GM23338 (cell line): ENCODE data around the gene CD7. TPM values are rescaled to one million over a fixed set of nuclear protein-coding genes. Genes with fewer than 3 reads are reported as not detected.

Experiments
- ATAC-seq: fragments of 200-7000 bp; cut with Tn5 transposase; 3 replicates; pipeline ENCODE4 v1.9.1; 2020
- DNase-seq: peaks from one replicate; pipeline ENCODE4 v3.0.0-alpha.2; 2015; ENCODE audit warnings: low spot score
- H2AFZ ChIP-seq: fragments of 200-600 bp; sonication (generic); 2 replicates; pipeline ENCODE4 v1.8.0; 2016; ENCODE audit warnings: antibody characterized with exemption, mild to moderate bottlenecking, moderate library complexity
- H3F3A ChIP-seq: fragments of 200-600 bp; sonication (generic); replicated peaks from 2 replicates; pipeline ENCODE4 v1.8.0; 2017; ENCODE audit warnings: antibody characterized with exemption, mixed run types, low read depth
- H3K27ac ChIP-seq: fragments of 200-600 bp; sonication (generic); 2 replicates; pipeline ENCODE4 v1.6.1; 2016; ENCODE audit warnings: low read depth
- H3K27me3 ChIP-seq: fragments of 200-600 bp; sonication (generic); 2 replicates; pipeline ENCODE4 v1.8.0; 2016; ENCODE audit warnings: mild to moderate bottlenecking, mixed run types, moderate library complexity; ENCODE audit not compliant: insufficient read depth
- H3K36me3 ChIP-seq: fragments of 200-600 bp; sonication (generic); 2 replicates; pipeline ENCODE4 v1.8.0; 2016; ENCODE audit warnings: mild to moderate bottlenecking; ENCODE audit not compliant: insufficient read depth
- H3K4me1 ChIP-seq: fragments of 200-600 bp; sonication (generic); 2 replicates; pipeline ENCODE4 v1.8.0; 2016; ENCODE audit warnings: mild to moderate bottlenecking, moderate library complexity; ENCODE audit not compliant: insufficient read depth
- H3K4me2 ChIP-seq: fragments of 200-600 bp; sonication (generic); 2 replicates; pipeline ENCODE4 v1.7.1; 2017; ENCODE audit warnings: mixed run types
- H3K4me3 ChIP-seq: fragments of 200-600 bp; sonication (generic); 2 replicates; pipeline ENCODE4 v1.6.1; 2016; ENCODE audit warnings: mixed run types
- H3K79me2 ChIP-seq: fragments of 200-600 bp; sonication (generic); replicated peaks from 2 replicates; pipeline ENCODE4 v1.8.0; 2017; ENCODE audit warnings: mild to moderate bottlenecking; ENCODE audit not compliant: insufficient read depth
- H3K9me2 ChIP-seq: fragments of 200-600 bp; sonication (generic); 2 replicates; pipeline ENCODE4 v1.8.0; 2017; ENCODE audit not compliant: insufficient read depth
- H4K20me1 ChIP-seq: fragments of 200-600 bp; sonication (generic); replicated peaks from 2 replicates; pipeline ENCODE4 v1.8.0; 2017; ENCODE audit warnings: mild to moderate bottlenecking; ENCODE audit not compliant: insufficient read depth
- H3K27ac Mint-ChIP-seq: 2 replicates; pipeline ENCODE4 v1.8.0; 2020; ENCODE audit warnings: inconsistent platforms, mild to moderate bottlenecking, moderate library complexity, mixed read lengths
- H3K27me3 Mint-ChIP-seq: 3 replicates; pipeline ENCODE4 v1.8.0; 2022; ENCODE audit warnings: low read depth, mild to moderate bottlenecking, moderate library complexity, mixed read lengths, inconsistent platforms; ENCODE audit not compliant: insufficient read depth, poor library complexity
- H3K36me3 Mint-ChIP-seq: 3 replicates; pipeline ENCODE4 v1.8.0; 2021; ENCODE audit warnings: low read depth, mild to moderate bottlenecking, inconsistent platforms, moderate library complexity, mixed read lengths
- H3K4me1 Mint-ChIP-seq: 3 replicates; pipeline ENCODE4 v1.8.0; 2020; ENCODE audit warnings: mild to moderate bottlenecking, inconsistent platforms, mixed read lengths
- H3K4me3 Mint-ChIP-seq: 3 replicates; pipeline ENCODE4 v1.8.0; 2021; ENCODE audit warnings: moderate library complexity, mild to moderate bottlenecking, inconsistent platforms, mixed read lengths
- H3K9me3 Mint-ChIP-seq: 3 replicates; pipeline ENCODE4 v1.8.0; 2020; ENCODE audit warnings: moderate library complexity, mild to moderate bottlenecking, inconsistent platforms, mixed read lengths
- EZH2phosphoT487 ChIP-seq: fragments of 200-600 bp; sonication (generic); IDR thresholded peaks from one replicate; pipeline ENCODE4 v1.8.1; 2018; ENCODE audit warnings: antibody characterized with exemption; ENCODE audit not compliant: unreplicated experiment
- JUNB ChIP-seq: IDR thresholded peaks from one replicate; pipeline ENCODE4 v1.6.1; 2016; ENCODE audit warnings: antibody characterized with exemption; ENCODE audit not compliant: unreplicated experiment
- NANOG ChIP-seq: IDR thresholded peaks from 2 replicates; pipeline ENCODE4 v1.6.1; 2016; ENCODE audit warnings: antibody characterized with exemption, borderline replicate concordance
- STAT1 ChIP-seq: IDR thresholded peaks from one replicate; pipeline ENCODE4 v1.6.1; 2016; ENCODE audit warnings: antibody characterized with exemption; ENCODE audit not compliant: unreplicated experiment
- ZNF114 ChIP-seq: fragments of 250-450 bp; sonication (Bioruptor Pico); IDR thresholded peaks from 2 replicates; pipeline ENCODE4 v1.5.0; 2020; ENCODE audit warnings: mild to moderate bottlenecking, moderate library complexity
- ZNF331 ChIP-seq: fragments of 250-450 bp; sonication (Bioruptor Pico); IDR thresholded peaks from 2 replicates; pipeline ENCODE4 v1.5.0; 2020; ENCODE audit warnings: low read depth, mild to moderate bottlenecking, moderate library complexity
- polyA plus RNA-seq: library from polyadenylated mRNA; unstranded; fragments of >200 nt; fragmentation: Nextera tagmentation; extraction: Ambion mirVana; gene quantifications from 2 replicates; pipeline ENCODE4 v1.2.1, GENCODE V29; 2016
- total RNA-seq: library from RNA; depleted of rRNA; stranded (reverse); fragments of >200 nt; shearing (Covaris generic); gene quantifications from 2 replicates; pipeline ENCODE4 v1.2.3, GENCODE V29; 2014
- TF ChIP-seq, protein P1 (sequence below): fragments of 250-450 bp; sonication (Bioruptor Pico); IDR thresholded peaks from 2 replicates; pipeline ENCODE4 v1.5.0; 2020; ENCODE audit warnings: mild to moderate bottlenecking, moderate library complexity

The CD7 gene
- total and polyA plus RNA-seq, 2 experiments from 2014 or later, result 0.42 to 0.44 TPM

DNA sequence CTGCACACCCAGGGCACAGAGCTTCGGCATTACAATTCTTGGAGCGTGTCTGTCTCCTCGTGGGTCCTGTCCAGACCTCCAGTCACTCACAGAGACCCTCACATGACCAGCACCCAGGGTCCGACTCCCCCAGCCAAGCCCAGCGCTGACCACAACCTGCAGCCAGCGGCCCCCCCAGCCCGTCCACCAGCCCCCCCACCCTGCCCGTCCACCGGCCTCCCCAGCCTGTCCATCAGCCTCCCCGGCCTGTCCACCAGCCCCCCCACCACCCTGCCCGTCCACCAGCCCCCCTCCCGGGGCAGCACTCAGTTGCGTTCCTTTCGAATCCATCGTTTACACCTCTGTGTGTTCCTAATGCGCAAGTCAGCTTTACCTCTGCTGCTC, 10.3 kb upstream of the CD7 start (continued):
- TF ChIP-seq, protein P1, sequence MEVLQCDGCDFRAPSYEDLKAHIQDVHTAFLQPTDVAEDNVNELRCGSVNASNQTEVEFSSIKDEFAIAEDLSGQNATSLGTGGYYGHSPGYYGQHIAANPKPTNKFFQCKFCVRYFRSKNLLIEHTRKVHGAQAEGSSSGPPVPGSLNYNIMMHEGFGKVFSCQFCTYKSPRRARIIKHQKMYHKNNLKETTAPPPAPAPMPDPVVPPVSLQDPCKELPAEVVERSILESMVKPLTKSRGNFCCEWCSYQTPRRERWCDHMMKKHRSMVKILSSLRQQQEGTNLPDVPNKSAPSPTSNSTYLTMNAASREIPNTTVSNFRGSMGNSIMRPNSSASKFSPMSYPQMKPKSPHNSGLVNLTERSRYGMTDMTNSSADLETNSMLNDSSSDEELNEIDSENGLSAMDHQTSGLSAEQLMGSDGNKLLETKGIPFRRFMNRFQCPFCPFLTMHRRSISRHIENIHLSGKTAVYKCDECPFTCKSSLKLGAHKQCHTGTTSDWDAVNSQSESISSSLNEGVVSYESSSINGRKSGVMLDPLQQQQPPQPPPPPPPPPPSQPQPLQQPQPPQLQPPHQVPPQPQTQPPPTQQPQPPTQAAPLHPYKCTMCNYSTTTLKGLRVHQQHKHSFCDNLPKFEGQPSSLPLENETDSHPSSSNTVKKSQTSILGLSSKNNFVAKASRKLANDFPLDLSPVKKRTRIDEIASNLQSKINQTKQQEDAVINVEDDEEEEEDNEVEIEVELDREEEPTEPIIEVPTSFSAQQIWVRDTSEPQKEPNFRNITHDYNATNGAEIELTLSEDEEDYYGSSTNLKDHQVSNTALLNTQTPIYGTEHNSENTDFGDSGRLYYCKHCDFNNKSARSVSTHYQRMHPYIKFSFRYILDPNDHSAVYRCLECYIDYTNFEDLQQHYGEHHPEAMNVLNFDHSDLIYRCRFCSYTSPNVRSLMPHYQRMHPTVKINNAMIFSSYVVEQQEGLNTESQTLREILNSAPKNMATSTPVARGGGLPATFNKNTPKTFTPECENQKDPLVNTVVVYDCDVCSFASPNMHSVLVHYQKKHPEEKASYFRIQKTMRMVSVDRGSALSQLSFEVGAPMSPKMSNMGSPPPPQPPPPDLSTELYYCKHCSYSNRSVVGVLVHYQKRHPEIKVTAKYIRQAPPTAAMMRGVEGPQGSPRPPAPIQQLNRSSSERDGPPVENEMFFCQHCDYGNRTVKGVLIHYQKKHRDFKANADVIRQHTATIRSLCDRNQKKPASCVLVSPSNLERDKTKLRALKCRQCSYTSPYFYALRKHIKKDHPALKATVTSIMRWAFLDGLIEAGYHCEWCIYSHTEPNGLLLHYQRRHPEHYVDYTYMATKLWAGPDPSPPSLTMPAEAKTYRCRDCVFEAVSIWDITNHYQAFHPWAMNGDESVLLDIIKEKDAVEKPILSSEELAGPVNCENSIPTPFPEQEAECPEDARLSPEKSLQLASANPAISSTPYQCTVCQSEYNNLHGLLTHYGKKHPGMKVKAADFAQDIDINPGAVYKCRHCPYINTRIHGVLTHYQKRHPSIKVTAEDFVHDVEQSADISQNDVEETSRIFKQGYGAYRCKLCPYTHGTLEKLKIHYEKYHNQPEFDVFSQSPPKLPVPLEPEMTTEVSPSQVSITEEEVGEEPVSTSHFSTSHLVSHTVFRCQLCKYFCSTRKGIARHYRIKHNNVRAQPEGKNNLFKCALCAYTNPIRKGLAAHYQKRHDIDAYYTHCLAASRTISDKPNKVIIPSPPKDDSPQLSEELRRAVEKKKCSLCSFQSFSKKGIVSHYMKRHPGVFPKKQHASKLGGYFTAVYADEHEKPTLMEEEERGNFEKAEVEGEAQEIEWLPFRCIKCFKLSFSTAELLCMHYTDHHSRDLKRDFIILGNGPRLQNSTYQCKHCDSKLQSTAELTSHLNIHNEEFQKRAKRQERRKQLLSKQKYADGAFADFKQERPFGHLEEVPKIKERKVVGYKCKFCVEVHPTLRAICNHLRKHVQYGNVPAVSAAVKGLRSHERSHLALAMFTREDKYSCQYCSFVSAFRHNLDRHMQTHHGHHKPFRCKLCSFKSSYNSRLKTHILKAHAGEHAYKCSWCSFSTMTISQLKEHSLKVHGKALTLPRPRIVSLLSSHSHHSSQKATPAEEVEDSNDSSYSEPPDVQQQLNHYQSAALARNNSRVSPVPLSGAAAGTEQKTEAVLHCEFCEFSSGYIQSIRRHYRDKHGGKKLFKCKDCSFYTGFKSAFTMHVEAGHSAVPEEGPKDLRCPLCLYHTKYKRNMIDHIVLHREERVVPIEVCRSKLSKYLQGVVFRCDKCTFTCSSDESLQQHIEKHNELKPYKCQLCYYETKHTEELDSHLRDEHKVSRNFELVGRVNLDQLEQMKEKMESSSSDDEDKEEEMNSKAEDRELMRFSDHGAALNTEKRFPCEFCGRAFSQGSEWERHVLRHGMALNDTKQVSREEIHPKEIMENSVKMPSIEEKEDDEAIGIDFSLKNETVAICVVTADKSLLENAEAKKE (CRISPR knock-in tag), result no peak
- TF ChIP-seq NANOG (no peak), ZNF331 (CRISPR knock-in tag) (no peak)

DNA sequence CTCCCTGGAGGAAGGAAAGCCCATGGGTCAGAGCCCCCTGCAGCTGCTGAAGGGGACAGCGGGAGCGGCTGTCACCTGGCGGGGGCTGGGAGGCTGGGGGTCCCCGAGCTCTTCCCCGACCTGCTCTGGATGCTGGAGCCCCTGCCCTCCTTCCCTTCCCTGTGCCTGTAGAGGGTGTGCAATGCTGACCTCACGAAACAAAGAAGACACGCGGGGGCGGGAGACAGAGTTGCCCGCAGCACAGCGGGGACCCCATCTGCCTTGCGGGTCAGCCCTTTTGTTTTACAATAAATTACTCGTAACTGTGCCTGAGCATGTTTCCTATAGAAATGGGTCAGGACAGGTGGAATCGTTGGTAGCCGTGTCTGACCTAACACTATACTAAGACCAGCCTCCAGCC, 9.9 kb upstream of the CD7 start:
- Histone ChIP-seq H3K27me3 (peaks cover 9% of the 10 kb centered on the region), H3K4me1 (no peaks in the 10 kb centered on the region), H3F3A (no peaks in the 10 kb centered on the region), H4K20me1 (no peaks in the 10 kb centered on the region), H3K4me2 (no peak overlapping the region), H3K27ac (no peak overlapping the region), H3K79me2 (no peaks in the 10 kb centered on the region), H2AFZ (no peak overlapping the region), H3K9me2 (no peaks in the 10 kb centered on the region), H3K4me3 (no peak overlapping the region), H3K36me3 (no peaks in the 10 kb centered on the region)
- Mint-ChIP-seq H3K36me3 (no peaks in the 10 kb centered on the region; the same call in 2 of the 3 replicates), H3K9me3 (no peaks in the 10 kb centered on the region), H3K4me3 (no peak overlapping the region), H3K27me3 (peaks cover 18% of the 10 kb centered on the region), H3K4me1 (peaks cover 13% of the 10 kb centered on the region), H3K27ac (no peak overlapping the region)
- peak; percentile 22 for ATAC-seq
- DNase-seq, result no peak
- TF ChIP-seq EZH2phosphoT487 (no peak), ZNF331 (CRISPR knock-in tag) (no peak), JUNB (no peak), NANOG (no peak), ZNF114 (CRISPR knock-in tag) (no peak), STAT1 (no peak)
